RKO (cell line): ENCODE results near the gene ACTG2.
A peak's percentile ranks its signal among the peaks of the same experiment; 100 is the strongest.

Source experiments
- DNase-seq: peaks from one replicate; pipeline ENCODE4 v3.0.0-alpha.2; 2016; ENCODE audit warnings: low spot score

ACTG2 gene

GRCh38 chr2:73914667-73915066 is 21.9 kb downstream of the ACTG2 start:
- DNase-seq, result no peak

GRCh38 chr2:73915437-73915993 is 22.7 kb downstream of the ACTG2 start:
- DNase-seq, result no peak

DNA sequence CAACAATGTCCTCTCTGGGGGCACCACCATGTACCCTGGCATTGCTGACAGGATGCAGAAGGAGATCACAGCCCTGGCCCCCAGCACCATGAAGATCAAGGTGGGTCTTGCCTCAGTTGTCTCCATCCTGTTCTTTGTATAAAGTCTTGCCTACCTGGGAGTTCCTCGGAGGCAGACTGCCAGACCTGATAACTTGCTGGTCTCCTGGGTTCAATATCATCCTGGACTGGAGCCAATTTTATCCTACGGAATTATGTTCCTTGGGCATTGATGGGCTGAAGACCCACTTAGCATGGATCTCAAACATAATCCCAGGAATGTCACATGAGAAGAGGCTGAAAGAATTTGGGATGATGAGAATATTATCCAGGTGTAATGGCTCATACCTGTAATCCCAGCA is 23.9 kb downstream of the ACTG2 start:
- DNase-seq, result no peak

DNA sequence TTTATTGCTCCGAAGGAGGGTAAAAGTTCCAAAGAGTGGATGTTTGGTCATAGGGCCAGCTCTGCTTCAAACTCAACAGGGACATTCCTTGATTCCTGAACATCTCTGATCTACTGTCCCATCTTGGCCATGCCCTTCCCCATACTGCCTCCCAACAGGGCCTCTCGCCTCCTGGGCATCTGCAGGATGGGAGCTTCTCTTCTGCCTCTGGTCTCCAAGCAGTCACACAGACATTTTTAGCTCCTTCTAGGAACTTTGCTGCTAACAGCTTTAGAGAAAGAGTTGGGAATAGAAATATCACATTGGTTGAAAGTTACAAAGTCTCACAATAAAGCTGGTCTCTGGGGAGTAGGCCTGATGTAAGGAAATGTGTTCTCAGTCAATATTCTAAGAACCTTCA is 24.5 kb downstream of the ACTG2 start:
- DNase-seq, result no peak

DNA sequence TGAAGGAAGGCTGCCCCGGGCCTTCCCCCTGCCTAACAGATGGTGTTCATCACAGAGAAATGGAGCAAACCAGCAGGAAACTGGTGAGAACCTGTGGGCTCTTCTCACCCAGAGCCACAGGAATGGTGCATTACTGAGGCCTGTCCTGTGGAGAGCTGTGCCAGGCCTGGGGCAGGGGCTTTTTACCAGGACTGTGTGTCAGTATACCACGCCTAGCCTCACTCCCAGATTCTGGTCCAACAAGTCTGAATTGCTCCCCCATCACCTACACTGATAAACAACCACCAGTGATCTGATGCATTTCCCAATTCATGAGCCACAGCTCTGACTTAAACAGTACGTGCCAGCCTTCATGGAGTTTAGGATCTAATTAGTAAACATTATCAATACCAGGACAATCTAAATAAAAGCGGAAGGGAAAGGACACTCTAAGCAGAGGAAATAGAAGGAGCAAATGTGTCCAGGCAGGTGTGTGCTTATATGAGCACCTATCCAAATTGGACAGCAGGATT is 24.9 kb downstream of the ACTG2 start:
- no peak for DNase-seq

DNA sequence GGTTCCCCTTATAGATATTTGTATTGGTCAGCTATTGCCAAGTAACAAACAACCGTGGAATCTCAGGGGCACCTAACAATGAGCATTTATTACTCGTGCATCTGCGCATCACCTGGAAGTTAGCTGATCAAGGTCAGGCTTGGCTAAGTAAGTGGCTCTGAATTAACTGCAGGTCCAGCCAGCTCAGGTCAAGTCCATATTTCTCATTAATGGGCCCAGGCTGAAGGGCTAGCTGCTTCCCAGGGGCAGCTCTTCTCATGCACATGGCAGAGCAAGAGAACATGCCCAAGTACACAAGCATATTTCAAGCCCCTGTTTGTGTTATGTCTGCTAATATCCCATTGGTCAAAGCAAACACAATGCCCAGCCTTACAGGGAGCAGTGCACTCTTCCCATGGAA is 26.0 kb downstream of the ACTG2 start:
- DNase-seq, result no peak

GRCh38 chr2:73919596-73920228 is 26.9 kb downstream of the ACTG2 start:
- DNase-seq, result no peak

DNA sequence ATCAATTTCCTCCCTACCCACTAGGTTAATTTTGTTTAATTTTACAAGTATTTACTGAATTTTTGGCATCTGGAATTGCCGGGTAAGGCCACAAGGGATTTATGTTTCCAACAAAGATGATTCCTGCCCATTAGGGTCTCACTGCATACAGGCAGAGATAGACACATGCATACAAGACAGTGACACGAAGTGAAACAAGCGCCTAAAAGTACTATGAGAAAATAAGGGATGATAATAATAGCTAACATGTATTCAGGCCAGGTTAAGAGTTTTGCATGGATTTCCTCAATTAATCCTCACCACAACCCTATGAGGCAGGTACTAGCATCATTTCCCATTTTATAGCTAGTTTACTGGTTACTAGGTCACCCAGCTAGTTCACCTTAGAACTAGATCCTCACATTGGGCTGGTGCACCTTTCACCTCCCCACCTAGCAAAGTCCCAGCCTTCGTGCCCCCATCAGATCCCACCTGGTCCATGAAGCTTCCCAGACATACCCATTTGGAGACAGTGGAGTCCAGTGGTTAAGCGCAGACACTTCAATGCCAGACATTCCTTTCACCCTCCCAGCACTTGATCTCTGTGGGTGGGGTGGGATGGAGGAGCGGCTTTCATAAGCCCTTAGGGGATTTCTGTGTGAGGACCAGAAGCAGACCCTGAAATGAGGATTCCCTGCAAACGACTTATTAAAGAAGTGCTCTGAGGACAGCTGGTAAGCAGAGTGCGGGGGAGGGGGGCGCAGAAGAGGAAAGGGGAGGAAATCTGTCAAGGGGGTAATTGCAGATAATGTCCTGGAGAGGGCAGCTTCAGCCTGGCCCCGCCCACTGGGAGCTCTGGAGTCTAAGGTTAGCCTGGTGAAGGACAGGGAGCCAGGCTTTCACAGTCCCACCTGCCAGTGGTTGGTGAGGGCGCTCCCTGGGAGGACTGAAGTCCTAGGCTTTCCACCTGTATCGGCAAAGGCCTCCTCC is 28.1 kb downstream of the ACTG2 start:
- peak; percentile 40 for DNase-seq

DNA sequence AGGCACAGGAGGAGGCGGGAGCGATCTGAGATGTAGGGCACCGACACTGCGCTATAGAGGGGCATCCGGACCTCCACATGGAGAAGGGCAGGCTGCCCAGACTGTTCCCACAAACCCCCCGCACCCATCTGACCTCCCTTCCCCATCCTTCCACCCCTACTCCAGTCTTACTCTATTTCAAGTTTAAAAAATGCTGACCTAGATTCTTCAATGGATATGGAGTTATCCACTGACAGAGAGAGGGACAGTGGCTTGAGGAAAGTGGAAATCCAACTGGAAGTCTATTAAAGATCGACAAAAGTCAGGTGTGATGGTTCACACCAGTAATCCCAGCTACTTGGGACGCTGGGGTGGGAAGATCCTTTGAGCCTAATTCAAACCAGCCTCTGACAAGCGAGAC is 28.8 kb downstream of the ACTG2 start:
- no peak for DNase-seq

DNA sequence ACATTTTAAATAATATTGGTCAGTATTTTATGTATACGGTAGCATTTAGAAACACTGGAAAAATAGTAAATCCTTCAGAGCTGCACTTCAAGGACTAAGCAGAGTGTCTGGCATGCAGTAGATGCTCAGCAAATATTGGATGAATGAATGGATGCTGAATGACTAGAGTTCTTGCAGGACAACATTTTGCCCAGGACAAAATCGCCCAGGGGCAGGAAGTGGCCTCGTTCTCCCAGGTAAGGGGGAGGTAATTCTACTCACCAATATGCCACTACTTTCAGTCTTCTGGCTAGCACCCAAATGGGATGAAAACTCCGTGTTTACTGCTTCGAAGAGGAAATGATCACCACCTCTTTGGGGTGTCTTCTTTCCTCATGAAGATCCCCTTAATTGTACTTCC is 29.9 kb downstream of the ACTG2 start:
- no peak for DNase-seq

DNA sequence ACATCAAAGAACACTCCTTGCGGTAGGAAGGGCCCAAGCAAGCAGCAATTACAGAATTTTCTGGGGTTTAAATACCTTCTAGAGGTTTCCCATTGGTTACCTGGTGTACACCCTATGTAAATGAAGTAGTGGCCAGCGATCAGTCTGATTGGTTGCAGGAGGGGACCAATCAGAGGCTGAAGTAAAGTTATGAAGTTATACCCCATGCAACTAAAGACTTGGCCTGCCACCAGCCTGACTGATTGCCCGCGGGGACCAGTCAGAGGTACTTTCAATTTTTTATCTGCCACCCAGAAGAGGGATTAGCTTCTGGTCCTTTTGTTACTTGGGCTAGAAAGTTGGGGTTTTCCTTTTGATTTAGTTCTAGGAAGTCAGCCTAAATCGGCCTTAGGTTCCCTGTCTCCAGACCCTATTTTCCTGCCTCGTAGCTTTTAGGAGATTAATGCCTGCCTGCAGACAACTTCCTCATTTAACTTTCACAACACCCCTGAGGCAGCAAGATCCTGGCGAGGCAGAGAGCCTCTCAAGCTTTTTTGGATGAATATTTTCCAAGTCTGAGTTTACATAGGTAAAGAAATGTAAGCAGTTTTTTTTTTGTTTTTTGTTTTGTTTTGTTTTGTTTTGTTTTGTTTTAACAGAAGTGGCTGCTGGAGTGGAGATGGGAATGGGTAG is 32.4 kb downstream of the ACTG2 start:
- no peak for DNase-seq

GRCh38 chr2:73925853-73926492 is 33.2 kb downstream of the ACTG2 start:
- DNase-seq, result no peak

DNA sequence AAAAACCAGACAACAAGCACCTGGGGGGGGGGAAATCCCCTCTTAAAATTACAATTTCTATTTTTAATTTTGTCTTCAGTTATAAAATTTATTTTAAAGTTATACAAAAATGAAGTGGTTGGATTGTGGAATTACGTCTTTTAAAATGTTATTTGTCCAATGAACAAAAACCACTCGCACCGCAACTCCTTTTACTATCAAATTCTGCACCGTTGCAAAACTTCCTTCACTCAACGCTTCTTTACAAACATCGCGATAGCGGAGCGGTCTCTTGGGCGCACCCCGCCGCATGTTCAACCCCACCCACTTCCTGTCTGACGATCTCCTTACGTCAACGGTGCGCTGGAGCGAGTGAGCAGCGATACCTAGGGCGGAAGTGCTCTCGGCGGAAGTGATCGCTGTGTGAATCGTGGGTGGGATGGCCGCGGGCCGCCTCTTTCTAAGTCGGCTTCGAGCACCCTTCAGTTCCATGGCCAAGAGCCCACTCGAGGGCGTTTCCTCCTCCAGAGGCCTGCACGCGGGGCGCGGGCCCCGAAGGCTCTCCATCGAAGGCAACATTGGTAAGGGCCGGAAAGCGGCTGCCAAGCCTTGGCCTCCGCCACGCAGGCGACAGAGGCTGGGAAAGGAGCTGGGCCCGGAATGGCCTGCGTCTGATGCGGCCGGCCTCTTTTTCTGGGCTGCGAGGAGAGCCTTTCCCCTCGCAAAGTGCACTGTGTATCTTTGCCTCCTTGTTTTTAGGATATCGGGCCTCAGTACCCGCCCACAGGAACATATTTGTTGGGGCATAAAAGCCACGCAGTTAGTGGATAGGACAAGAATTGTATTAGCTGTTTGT is 33.9 kb downstream of the ACTG2 start, which contains the start of gene DGUOK:
DGUOK (plus strand) TSS at position 388 of the 835 bp plus-strand sequence; CDS start at position 419, 31 bp downstream.
- peak; percentile 99 for DNase-seq

- no peak for DNase-seq
Measured at GRCh38 chr2:73927344-73927743, 34.5 kb downstream of the ACTG2 start.

DNA sequence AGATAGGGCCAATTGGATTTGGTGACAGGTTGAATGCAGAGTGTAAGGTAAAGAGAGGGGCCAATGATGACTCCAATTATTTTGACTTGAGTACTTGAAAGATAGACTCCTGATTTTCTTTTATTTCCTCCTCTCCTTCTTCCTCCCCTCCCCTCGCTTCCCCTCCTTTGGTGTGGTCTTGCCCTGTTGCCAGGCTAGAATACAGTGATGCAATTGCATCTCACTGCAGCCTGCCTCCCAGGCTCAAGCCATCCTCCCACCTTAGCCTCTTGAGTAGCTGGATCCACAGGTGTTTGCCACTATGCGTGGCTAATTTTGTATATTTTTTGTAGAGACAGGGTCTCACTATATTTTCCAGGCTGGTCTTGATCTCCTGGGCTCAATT is 36.1 kb downstream of the ACTG2 start:
- no peak for DNase-seq

- DNase-seq, result no peak
Measured at GRCh38 chr2:73930386-73930785, 37.6 kb downstream of the ACTG2 start.

DNA sequence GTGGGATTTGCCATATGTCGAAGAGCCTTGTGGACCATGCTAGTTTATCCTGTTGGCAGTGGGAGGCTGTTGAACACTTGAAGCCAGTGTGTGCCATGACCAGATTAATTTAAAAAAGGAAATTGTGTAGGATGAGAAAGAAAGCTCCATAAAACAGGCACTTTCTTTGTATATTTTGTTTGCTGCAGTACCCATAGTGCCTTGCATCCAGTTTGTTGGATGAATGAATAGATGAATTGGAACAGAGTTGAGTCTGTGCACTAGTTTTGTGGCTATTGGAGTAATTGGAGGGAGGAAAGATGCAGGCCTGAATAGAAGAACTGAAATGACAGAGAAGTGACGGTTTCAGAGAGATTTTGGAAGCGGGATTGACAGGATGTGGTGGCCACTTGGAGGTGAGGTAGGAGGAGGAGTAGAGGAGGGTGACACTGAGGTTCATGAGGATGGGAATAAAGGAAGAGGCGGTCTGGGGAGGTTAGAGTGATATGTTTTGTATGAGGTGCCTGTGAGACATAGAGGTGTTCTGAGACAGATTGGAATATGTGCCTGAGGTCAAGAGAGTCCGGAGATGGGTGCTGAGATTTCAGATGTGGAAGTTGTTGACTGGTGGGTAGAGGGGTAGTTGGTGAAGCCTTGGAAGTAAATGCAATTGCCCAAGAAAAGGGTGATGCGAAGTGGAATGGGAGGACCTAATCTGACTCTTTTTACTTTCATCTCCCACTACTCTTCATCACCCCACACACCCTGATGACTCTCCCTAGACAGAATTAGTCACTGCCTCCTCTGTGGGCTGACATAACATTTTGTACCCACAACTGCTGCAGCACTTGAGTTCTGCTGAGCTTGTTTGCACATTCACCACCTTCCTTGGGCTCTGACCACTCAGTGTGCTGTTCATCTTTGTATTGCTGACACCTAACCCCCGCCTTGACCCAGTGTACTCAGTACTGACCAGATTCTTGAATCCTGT is 39.0 kb downstream of the ACTG2 start:
- DNase-seq, result peak; percentile 59

GRCh38 chr2:73933194-73933593 is 40.4 kb downstream of the ACTG2 start:
- no peak for DNase-seq

DNA sequence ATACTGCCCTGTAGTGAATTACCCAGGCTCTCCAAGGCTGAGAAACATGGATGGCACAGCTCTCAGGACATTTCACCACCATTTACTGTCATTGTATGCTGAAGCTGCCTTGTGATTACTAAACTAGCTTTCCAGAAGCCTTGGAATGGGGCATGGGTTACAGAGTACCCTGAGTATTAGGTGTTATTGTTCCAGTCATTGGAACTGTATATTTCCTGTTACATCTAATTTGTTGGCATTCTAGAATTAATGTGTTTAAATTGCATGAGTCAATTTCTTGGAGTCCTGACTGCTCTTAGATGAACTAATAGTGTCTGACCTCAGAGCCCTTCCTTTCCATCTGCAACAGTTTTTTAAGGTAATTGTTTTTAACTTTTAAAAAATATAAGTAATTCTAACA is 42.8 kb downstream of the ACTG2 start:
- no peak for DNase-seq
